Neural cell (in vitro differentiated cells): ENCODE data around the gene CCSER2. TPM values are rescaled to one million over a fixed set of nuclear protein-coding genes. Genes with fewer than 3 reads are reported as not detected.

ENCODE experiments used
- H2AFZ ChIP-seq: fragments of 200-600, 300-800 bp; sonication (generic), shearing (Covaris generic); 2 replicates; pipeline ENCODE4 v1.6.0; 2014; ENCODE audit warnings: low read depth, mild to moderate bottlenecking, antibody characterized with exemption, low read length, moderate library complexity
- H3F3A ChIP-seq: fragments of 200-600 bp; shearing (Covaris generic); 2 replicates; pipeline ENCODE4 v1.6.1; 2016; ENCODE audit warnings: mild to moderate bottlenecking, moderate library complexity, mixed read lengths, antibody characterized with exemption, low read length; ENCODE audit not compliant: insufficient read depth, poor library complexity, severe bottlenecking
- H3K27ac ChIP-seq: fragments of 200-600, 300-800 bp; sonication (generic), shearing (Covaris generic); 2 replicates; pipeline ENCODE4 v1.5.1; 2014; ENCODE audit warnings: mild to moderate bottlenecking, low read length, moderate library complexity
- H3K27me3 ChIP-seq: fragments of 300-800, 200-600 bp; sonication (generic), shearing (Covaris generic); 2 replicates; pipeline ENCODE4 v1.6.0; 2014; ENCODE audit warnings: mild to moderate bottlenecking, low read depth, low read length, moderate library complexity; ENCODE audit not compliant: insufficient read depth
- H3K36me3 ChIP-seq: fragments of 300-800, 200-600 bp; sonication (generic), shearing (Covaris generic); 2 replicates; pipeline ENCODE4 v1.5.1; 2014; ENCODE audit warnings: mild to moderate bottlenecking, antibody characterized with exemption, low read length, moderate library complexity; ENCODE audit not compliant: insufficient read depth
- H3K4me2 ChIP-seq: fragments of 300-800, 200-600 bp; sonication (generic), shearing (Covaris generic); 2 replicates; pipeline ENCODE4 v1.6.0; 2014; ENCODE audit warnings: mild to moderate bottlenecking, low read length
- H3K4me3 ChIP-seq: fragments of 300-800, 200-600 bp; sonication (generic), shearing (Covaris generic); 2 replicates; pipeline ENCODE4 v1.5.1; 2014; ENCODE audit warnings: mild to moderate bottlenecking, low read length, moderate library complexity
- H3K79me2 ChIP-seq: fragments of 200-600 bp; shearing (Covaris generic); replicated peaks from 2 replicates; pipeline ENCODE4 v1.6.0; 2014; ENCODE audit warnings: mild to moderate bottlenecking, low read length, moderate library complexity; ENCODE audit not compliant: insufficient read depth
- H3K9ac ChIP-seq: fragments of 300-800, 200-600 bp; sonication (generic), shearing (Covaris generic); 2 replicates; pipeline ENCODE4 v1.6.1; 2016; ENCODE audit warnings: mild to moderate bottlenecking, low read length, mixed read lengths
- H3K9me2 ChIP-seq: fragments of 200-600 bp; shearing (Covaris generic); 2 replicates; pipeline ENCODE4 v1.6.1; 2016; ENCODE audit warnings: mild to moderate bottlenecking, low read length, mixed read lengths; ENCODE audit not compliant: insufficient read depth
- H3K9me3 ChIP-seq: fragments of 200-600, 300-800 bp; sonication (generic), shearing (Covaris generic); 2 replicates; pipeline ENCODE4 v1.6.1; 2016; ENCODE audit warnings: mild to moderate bottlenecking, mixed run types, low read length, moderate library complexity, mixed read lengths
- H4K20me1 ChIP-seq: fragments of 200-600 bp; shearing (Covaris generic); 2 replicates; pipeline ENCODE4 v1.6.1; 2016; ENCODE audit warnings: mild to moderate bottlenecking, mixed run types; ENCODE audit not compliant: insufficient read depth
- CTCF ChIP-seq: fragments of 450-650 bp; IDR thresholded peaks from 2 replicates; pipeline ENCODE4 v1.5.1; 2014; ENCODE audit warnings: antibody characterized with exemption, mild to moderate bottlenecking, moderate library complexity; ENCODE audit not compliant: poor library complexity, severe bottlenecking
- EP300 ChIP-seq: fragments of 450-650 bp; conservative IDR thresholded peaks from 2 replicates; pipeline ENCODE4 v1.6.1; 2014; ENCODE audit warnings: antibody characterized with exemption, mild to moderate bottlenecking, moderate library complexity; ENCODE audit not compliant: poor library complexity, severe bottlenecking
- EZH2 ChIP-seq: fragments of 200-600, 300-800 bp; shearing (Covaris generic), sonication (generic); IDR thresholded peaks from 2 replicates; pipeline ENCODE4 v1.6.1; 2014; ENCODE audit warnings: antibody characterized with exemption, low read length, borderline replicate concordance, mild to moderate bottlenecking; ENCODE audit not compliant: insufficient read depth, poor library complexity, severe bottlenecking
- MXI1 ChIP-seq: fragments of 450-650 bp; conservative IDR thresholded peaks from 2 replicates; pipeline ENCODE4 v1.6.1; 2014; ENCODE audit warnings: antibody characterized with exemption, mild to moderate bottlenecking; ENCODE audit not compliant: poor library complexity, severe bottlenecking
- RAD21 ChIP-seq: fragments of 450-650 bp; conservative IDR thresholded peaks from 2 replicates; pipeline ENCODE4 v1.6.1; 2014; ENCODE audit warnings: antibody characterized with exemption, mild to moderate bottlenecking, moderate library complexity
- REST ChIP-seq: IDR thresholded peaks from 2 replicates; pipeline ENCODE4 v1.6.1; 2012; ENCODE audit warnings: borderline replicate concordance
- SMC3 ChIP-seq: fragments of 450-650 bp; conservative IDR thresholded peaks from 2 replicates; pipeline ENCODE4 v1.6.1; 2014; ENCODE audit warnings: antibody characterized with exemption, mild to moderate bottlenecking, moderate library complexity; ENCODE audit not compliant: poor library complexity
- TAF1 ChIP-seq: IDR thresholded peaks from 2 replicates; pipeline ENCODE4 v1.6.1; 2012; ENCODE audit warnings: low read depth
- polyA plus RNA-seq: library from polyadenylated mRNA; depleted of rRNA; stranded (reverse); fragments of >200 nt; gene quantifications from 2 replicates; pipeline ENCODE4 v1.2.3, GENCODE V29; 2014

The CCSER2 gene
- polyA plus RNA-seq, 1 donor from 2014 or later = 38.3 TPM

DNA sequence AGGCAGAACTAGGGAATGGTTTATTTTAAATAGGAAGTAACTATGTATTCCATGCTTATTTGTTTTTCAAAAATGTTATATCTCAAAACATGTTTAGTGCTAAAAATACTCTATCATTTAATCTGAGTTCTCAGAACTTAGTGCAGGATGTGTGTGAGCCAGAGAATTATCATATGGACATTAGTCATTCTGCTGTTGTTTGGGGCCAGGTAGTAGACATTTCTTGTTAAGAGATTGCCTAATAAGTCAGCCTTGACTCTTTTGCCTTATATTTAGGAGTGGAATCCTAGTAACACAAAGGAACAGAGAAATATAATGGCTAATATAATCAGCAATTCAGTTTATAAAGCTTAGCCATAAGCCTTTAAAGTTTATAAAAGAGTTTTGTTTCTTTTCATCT is 149.8 kb downstream of the CCSER2 start:
- Histone ChIP-seq H3K4me3 (no peak overlapping the region), H3K9me2 (no peaks in the 10 kb centered on the region), H3K27me3 (no peaks in the 10 kb centered on the region), H3K9ac (no peak overlapping the region), H2AFZ (no peak overlapping the region), H3K36me3 (peaks cover 7% of the 10 kb centered on the region), H3K4me2 (no peak overlapping the region), H3K79me2 (no peaks in the 10 kb centered on the region), H4K20me1 (no peaks in the 10 kb centered on the region), H3K9me3 (no peaks in the 10 kb centered on the region), H3K27ac (no peak overlapping the region), H3F3A (no peaks in the 10 kb centered on the region)
- TF ChIP-seq EZH2 (no peak), SMC3 (no peak), REST (no peak), CTCF (no peak), MXI1 (no peak), TAF1 (no peak), RAD21 (no peak)

GRCh38 chr10:84478679-84479078 is 150.3 kb downstream of the CCSER2 start:
- no peaks in the 10 kb centered on the region for H3K9me3 ChIP-seq
- H3K36me3 ChIP-seq = peaks cover 7% of the 10 kb centered on the region
- H3K27ac ChIP-seq = no peak overlapping the region
- H3K9me2 ChIP-seq = no peaks in the 10 kb centered on the region
- no peaks in the 10 kb centered on the region for H3K27me3 ChIP-seq
- H3F3A ChIP-seq = no peaks in the 10 kb centered on the region
- H4K20me1 ChIP-seq = no peaks in the 10 kb centered on the region
- TF ChIP-seq REST (no peak), EP300 (no peak)
- H3K4me2 ChIP-seq = no peak overlapping the region
- H3K4me3 ChIP-seq = no peak overlapping the region
- no peak overlapping the region for H3K9ac ChIP-seq
- no peak overlapping the region for H2AFZ ChIP-seq
- H3K79me2 ChIP-seq = no peaks in the 10 kb centered on the region
